HG02763 (cell line): ENCODE results near the gene HDHD3.

Experiments
- ATAC-seq: cut with Tn5 transposase; IDR thresholded peaks from one replicate; pipeline ENCODE4 v1.9.1; 2021; ENCODE audit warnings: mild to moderate bottlenecking, moderate library complexity; ENCODE audit not compliant: unreplicated experiment

Gene HDHD3

DNA sequence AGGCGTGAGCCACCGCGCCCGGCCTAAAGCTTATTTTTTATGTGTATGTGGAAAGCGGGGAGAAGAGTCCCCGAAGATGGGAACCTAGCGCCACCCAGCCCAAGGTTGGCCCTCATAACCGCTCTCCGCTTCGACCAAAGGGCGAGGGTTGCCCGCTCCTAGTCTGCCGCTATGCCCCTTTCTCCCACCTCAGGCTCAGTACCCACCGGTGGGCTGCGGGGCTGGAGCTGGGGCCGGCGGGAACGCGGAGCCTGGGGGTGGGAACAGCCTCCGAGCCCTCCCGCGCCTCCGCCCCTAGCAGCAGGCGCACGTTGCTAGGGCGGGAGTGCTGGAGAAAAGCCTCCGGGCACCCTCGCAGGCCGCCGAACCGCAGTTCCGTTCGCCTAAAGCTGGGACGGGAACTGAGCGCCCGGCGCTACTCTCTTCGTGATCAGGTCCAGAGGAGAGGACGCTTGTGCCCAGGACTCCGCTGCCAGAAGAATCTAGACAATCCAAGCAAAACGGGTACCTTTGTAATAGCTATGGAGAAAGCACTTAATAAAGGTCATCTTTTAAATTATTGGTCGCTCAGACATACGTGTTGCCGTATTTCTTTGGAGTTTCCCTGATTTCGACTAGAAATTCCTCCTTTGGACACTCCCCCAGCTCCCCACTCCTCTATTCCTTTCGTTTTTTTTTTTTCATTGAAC, 36.6 kb downstream of the HDHD3 start, which contains the start of gene WDR31:
Gene WDR31 (minus strand): TSS at position 265 of the 689 bp plus-strand sequence. CDS start 8,253 bp downstream, outside the sequence.
- peak; percentile 96 for ATAC-seq

DNA sequence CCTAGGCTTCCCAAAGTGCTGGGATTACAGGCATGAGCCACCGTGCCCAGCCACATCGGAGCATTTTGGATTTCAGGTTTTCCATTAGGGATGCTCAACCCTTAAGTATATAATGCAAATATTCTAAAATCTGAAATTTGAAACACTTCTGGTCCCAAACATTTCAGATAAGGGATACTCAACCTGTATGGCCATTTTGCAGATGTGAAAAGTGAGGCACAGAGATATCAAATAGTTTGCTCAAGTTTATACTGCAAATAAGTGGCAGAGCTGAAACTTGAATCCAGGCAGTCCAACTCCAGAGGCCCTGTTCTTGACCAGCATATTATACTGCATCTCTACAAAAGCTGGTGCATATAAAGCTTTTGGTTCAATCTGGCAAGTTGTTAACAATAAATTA, 39.1 kb downstream of the HDHD3 start:
- no peak for ATAC-seq

DNA sequence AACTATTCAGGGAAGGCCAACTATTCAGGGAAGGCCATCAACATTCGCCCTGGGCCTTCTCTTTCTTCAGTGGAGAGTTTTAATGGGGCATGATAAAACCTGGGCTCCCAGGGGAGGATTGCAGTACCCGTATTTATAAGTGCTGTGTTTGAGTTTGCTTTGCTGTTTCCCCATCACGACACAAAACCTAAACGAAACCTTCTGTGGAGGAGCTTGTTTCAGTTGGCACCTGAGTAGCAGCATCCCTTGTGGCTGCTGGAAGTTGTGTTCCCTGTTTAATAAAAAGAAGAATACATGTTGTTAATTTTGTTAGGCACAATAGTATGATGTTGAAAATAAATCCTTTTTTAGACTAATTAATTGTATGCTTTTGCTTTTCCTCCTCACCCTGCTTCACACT, 45.0 kb downstream of the HDHD3 start:
- no peak for ATAC-seq

DNA sequence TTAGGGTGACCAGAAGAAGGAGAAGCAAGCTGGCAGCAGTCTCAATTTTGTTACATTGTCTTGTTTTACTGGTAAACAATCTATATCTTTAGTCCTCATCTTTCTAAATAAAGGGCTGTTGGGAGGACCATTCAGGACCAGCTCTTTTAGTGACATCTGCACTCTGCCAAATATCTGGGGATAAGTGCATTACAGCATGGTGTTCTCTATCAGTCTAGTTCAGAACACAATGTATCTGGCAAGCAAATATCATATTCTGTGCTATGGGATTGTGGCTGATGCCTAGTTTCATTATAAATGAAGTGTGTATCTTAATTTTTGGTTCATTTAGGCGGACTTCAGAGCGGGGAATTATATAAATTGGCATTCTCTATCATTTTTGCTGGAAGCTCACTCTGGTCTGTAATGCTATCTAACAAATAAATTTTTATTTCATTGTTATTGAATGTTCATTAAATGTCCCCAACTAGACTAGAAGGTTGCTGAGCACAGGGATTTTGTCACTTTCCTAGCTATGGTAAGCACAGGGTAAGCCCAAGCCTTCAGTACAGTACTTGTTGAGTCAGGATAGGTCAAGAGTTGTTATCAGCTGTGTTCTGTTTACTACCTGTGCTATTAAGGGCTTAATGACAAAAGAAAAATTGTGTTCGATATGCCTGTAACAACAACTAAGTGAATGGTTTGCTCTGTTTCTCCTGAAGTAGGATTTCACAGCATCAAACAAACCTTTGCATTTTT, 48.6 kb downstream of the HDHD3 start:
- no peak for ATAC-seq

- no peak for ATAC-seq
Measured at GRCh38 chr9:113326230-113326629, 50.6 kb downstream of the HDHD3 start.
